ENCODE data around the gene DROSHA.
"Not testable (repeated sequence)": the region's sequence is repeated elsewhere in the genome, so short reads cannot be mapped to it uniquely, and the experiment has no call there.

GRCh38 chr5:31549114-31549513 lies 17.2 kb upstream of the DROSHA start:
- not testable (repeated sequence) for TF ChIP-seq EZH2 (IDR thresholded peaks at IDR 0.05; ENCODE audit: borderline replicate concordance, low read depth, low read length, severe bottlenecking); CTCF (IDR thresholded peaks at IDR 0.05; ENCODE audit: borderline replicate concordance, extremely low read depth, low read length, poor library complexity, severe bottlenecking)

Measured in DND-41 (cell line).